Activated naive CD8-positive, alpha-beta T cell treated with anti-CD3 and anti-CD28 coated beads, Interleukin-2, amount 50 U/mL, for 16 hours (primary cell): ENCODE data around the gene ZDHHC8.
"Not testable (repeated sequence)": the region's sequence is repeated elsewhere in the genome, so short reads cannot be mapped to it uniquely, and the experiment has no call there.

Experiments
- DNase-seq: peaks from one replicate; pipeline ENCODE4 v3.0.0-alpha.2; 2020; ENCODE audit warnings: low read depth, low spot score

The ZDHHC8 gene

GRCh38 chr22:20158391-20159036, 26.9 kb downstream of the ZDHHC8 start:
- no peak for DNase-seq

GRCh38 chr22:20159076-20159475, 27.5 kb downstream of the ZDHHC8 start:
- no peak for DNase-seq

GRCh38 chr22:20159531-20159930, 27.9 kb downstream of the ZDHHC8 start:
- not testable (repeated sequence) for DNase-seq

GRCh38 chr22:20160041-20160440, 28.4 kb downstream of the ZDHHC8 start:
- no peak for DNase-seq

- no peak for DNase-seq
Observed at GRCh38 chr22:20164863-20165262, 33.3 kb downstream of the ZDHHC8 start.

- DNase-seq = no peak
Observed at GRCh38 chr22:20165421-20165820, 33.8 kb downstream of the ZDHHC8 start.

GRCh38 chr22:20165913-20166312, 34.3 kb downstream of the ZDHHC8 start:
- DNase-seq = no peak

GRCh38 chr22:20166703-20167102, 35.1 kb downstream of the ZDHHC8 start:
- no peak for DNase-seq

GRCh38 chr22:20167643-20168322, 36.2 kb downstream of the ZDHHC8 start:
- no peak for DNase-seq

GRCh38 chr22:20169253-20169822, 37.7 kb downstream of the ZDHHC8 start:
- DNase-seq = no peak

GRCh38 chr22:20170170-20170569, 38.6 kb downstream of the ZDHHC8 start:
- DNase-seq = no peak

GRCh38 chr22:20171288-20172140, 39.9 kb downstream of the ZDHHC8 start:
- no peak for DNase-seq

GRCh38 chr22:20172141-20172613, 40.6 kb downstream of the ZDHHC8 start:
- DNase-seq = no peak

GRCh38 chr22:20173246-20173645, 41.6 kb downstream of the ZDHHC8 start:
- DNase-seq = no peak

GRCh38 chr22:20173772-20174171, 42.2 kb downstream of the ZDHHC8 start:
- no peak for DNase-seq

- DNase-seq = no peak
Observed at GRCh38 chr22:20174785-20175596, 43.4 kb downstream of the ZDHHC8 start.

GRCh38 chr22:20175597-20175900, 43.9 kb downstream of the ZDHHC8 start:
- no peak for DNase-seq

- DNase-seq = no peak
Observed at GRCh38 chr22:20176421-20177085, 44.9 kb downstream of the ZDHHC8 start.

- DNase-seq = no peak
Observed at GRCh38 chr22:20177217-20177911, 45.8 kb downstream of the ZDHHC8 start.
